GM06990 (cell line): ENCODE results near the gene UPF1.

Experiments
- DNase-seq: peaks from one replicate; pipeline ENCODE4 v3.0.0-alpha.2; 2011; ENCODE audit not compliant: insufficient read length; ENCODE audit errors: extremely low read depth
- H3K27me3 ChIP-seq: replicated peaks from 2 replicates; pipeline ENCODE4 v1.6.0; 2011; ENCODE audit warnings: low read length; ENCODE audit not compliant: control insufficient read depth, insufficient read depth
- H3K36me3 ChIP-seq: 2 replicates; pipeline ENCODE4 v1.5.1; 2011; ENCODE audit warnings: low read length; ENCODE audit not compliant: control insufficient read depth, insufficient read depth
- H3K4me3 ChIP-seq: replicated peaks from 2 replicates; pipeline ENCODE4 v1.5.1; 2011; ENCODE audit warnings: low read depth, mild to moderate bottlenecking, control low read depth, low read length
- TF ChIP-seq, protein P1 (sequence below): IDR thresholded peaks from 2 replicates; pipeline ENCODE4 v1.5.1; 2011; ENCODE audit warnings: low read length, control low read depth, mild to moderate bottlenecking, inconsistent platforms; ENCODE audit not compliant: insufficient read depth, poor library complexity, severe bottlenecking

UPF1 gene

DNA sequence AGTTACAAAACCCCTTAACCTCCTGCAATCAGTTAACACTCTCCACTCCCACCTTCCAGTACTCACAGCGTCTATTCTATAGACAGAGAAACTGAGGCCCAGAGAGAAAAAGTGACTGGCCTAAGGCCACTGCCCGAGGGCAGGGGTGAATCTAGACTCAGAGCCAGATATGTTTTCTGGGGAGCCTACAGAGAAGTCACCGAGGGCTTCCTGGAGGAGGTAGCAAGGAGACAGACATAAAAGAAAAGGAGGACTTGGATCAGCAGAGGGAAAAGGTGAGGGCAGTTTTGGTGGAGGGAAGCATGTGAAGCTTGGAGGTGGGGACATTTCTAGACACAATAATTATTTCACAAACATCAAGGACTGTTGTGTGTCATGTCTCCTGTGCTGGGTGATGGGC lies 39.1 kb upstream of the UPF1 start:
- H3K27me3 ChIP-seq: no peaks in the 10 kb centered on the region; the same call in 1 of the 2 replicates

DNA sequence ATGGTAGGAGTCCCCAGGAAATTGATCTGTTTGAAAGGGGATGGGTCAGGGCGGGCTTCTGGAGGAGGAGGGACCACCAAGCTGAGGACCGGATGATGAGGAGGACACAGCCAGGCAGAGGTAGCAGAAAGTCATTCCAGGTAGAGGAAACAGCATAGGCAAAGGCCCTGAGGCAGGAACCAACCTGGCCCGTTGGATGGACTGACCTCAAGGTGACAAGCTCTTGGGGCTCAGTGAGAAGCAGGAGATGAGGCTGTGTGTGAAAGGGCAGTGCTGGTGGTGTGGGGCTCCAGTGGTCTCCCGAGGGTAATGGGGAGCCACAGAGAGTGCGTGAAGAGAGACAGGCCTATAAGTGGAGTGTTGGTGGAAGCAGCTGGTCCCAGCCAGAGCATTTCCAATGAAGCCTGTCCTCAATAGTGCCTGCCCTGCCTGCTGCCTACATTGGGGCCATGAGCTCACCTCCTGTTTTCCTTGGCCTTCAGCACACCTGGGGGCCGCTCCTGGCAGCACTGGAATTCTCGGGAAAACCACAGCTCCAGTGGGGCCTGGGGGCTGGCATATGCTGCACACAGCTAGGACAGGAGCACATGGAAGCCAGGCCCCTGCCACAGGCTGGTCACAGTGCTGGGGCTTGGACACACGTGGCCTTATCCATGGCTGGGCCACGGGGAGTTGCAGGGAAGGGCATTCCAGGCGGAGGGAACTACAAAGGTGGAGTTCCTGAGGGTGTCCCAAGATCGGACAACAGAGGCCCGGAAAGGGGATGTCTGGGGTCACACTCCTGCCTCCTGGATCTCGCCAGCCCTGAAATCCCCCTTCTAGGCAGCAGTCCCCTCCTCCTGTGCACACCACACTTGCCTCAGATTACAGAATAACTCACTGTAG lies 38.4 kb upstream of the UPF1 start:
- Histone ChIP-seq H3K27me3 (no peaks in the 10 kb centered on the region; the same call in 1 of the 2 replicates), H3K36me3 (no peaks in the 10 kb centered on the region)
- TF ChIP-seq, protein P1, sequence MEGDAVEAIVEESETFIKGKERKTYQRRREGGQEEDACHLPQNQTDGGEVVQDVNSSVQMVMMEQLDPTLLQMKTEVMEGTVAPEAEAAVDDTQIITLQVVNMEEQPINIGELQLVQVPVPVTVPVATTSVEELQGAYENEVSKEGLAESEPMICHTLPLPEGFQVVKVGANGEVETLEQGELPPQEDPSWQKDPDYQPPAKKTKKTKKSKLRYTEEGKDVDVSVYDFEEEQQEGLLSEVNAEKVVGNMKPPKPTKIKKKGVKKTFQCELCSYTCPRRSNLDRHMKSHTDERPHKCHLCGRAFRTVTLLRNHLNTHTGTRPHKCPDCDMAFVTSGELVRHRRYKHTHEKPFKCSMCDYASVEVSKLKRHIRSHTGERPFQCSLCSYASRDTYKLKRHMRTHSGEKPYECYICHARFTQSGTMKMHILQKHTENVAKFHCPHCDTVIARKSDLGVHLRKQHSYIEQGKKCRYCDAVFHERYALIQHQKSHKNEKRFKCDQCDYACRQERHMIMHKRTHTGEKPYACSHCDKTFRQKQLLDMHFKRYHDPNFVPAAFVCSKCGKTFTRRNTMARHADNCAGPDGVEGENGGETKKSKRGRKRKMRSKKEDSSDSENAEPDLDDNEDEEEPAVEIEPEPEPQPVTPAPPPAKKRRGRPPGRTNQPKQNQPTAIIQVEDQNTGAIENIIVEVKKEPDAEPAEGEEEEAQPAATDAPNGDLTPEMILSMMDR: no peak

More for the DNA sequence above, 39.1 kb upstream of the UPF1 start:
- Histone ChIP-seq H3K4me3 (no peak overlapping the region), H3K36me3 (no peaks in the 10 kb centered on the region)
- DNase-seq: no peak
- TF ChIP-seq, protein P1: no peak

DNA sequence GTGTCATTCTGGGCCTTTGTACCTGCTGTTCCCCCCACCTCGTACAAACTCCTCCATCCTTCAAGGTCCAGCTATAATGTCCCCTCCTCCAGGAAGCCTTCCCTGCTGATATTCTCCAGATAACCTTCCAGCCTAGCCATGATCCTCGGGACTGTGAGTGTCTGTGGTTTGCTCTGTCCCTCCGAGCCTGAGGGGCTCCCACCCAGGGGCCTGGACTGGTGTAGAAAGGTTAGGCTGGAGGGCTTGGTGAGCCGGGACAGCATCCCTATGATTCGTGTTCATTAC lies 37.8 kb upstream of the UPF1 start:
- Histone ChIP-seq H3K36me3 (no peaks in the 10 kb centered on the region), H3K4me3 (no peak overlapping the region), H3K27me3 (no peaks in the 10 kb centered on the region; the same call in 1 of the 2 replicates)
- TF ChIP-seq, protein P1: no peak
- no peak for DNase-seq

More for the DNA sequence above, 38.4 kb upstream of the UPF1 start:
- no peak for DNase-seq
- H3K4me3 ChIP-seq: no peak overlapping the region

DNA sequence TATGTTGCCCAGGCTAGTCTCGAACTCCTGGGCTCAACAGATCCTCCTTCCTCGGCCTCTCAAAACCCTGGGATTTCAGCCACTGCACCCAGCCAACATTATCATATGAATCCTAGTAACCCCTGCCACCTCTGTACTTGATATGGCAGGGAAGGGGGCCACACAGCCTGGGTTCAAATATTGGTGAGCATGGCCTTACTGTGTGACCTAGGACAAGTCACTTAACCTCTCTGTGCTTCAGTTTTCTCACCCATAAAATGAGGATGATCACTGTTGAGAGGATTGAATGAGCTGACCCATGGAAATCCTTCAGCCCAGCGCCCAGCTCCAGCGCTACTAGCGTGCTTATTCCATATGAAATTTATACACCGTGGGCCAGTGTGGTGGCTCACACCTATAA lies 37.1 kb upstream of the UPF1 start:
- TF ChIP-seq, protein P1: no peak
- Histone ChIP-seq H3K36me3 (no peaks in the 10 kb centered on the region), H3K4me3 (no peak overlapping the region), H3K27me3 (no peaks in the 10 kb centered on the region; the same call in 1 of the 2 replicates)
- DNase-seq: no peak

DNA sequence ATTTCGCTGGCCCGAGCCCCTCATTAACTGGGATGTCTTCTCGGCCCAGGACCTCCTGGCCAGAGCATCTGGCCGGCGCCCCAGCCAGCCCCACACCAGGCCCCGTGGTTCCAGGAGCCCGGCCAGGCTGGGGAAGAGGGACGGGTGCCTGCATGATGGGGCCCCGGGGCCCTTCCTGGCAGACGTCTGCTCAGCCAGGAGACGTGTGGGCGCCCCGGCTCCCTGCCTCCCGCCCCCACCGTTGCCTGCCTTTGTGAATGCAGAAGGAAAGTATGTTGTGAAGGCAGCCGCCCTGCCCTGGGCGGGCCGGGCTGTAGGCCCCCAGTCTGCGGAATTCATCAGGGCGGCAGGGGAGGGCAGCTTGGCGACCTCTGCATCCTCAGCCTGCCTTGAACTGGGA lies 36.2 kb upstream of the UPF1 start:
- no peaks in the 10 kb centered on the region for H3K36me3 ChIP-seq
- H3K4me3 ChIP-seq: no peak overlapping the region
- no peak for DNase-seq
- no peaks in the 10 kb centered on the region; the same call in none of the 2 replicates for H3K27me3 ChIP-seq
- TF ChIP-seq, protein P1: no peak
